Activated naive CD8-positive, alpha-beta T cell treated with anti-CD3 and anti-CD28 coated beads, Interleukin-2, amount 50 U/mL, for 24 hours (primary cell): ENCODE results near the gene ZNF555.

Source experiments
- ATAC-seq: fragments of 150-1000 bp; cut with Tn5 transposase; one replicate; pipeline ENCODE4 v1.10.0; 2021
- DNase-seq: peaks from one replicate; pipeline ENCODE4 v3.0.0; 2021
- H3K27ac Mint-ChIP-seq: one replicate; pipeline ENCODE4 v1.8.0; 2021; ENCODE audit warnings: mild to moderate bottlenecking, mixed read lengths
- H3K27me3 Mint-ChIP-seq: one replicate; pipeline ENCODE4 v1.8.0; 2021; ENCODE audit warnings: mixed read lengths
- H3K36me3 Mint-ChIP-seq: one replicate; pipeline ENCODE4 v1.8.0; 2021; ENCODE audit warnings: low read depth, mixed read lengths
- H3K4me1 Mint-ChIP-seq: one replicate; pipeline ENCODE4 v1.8.0; 2021; ENCODE audit warnings: mixed read lengths
- H3K4me3 Mint-ChIP-seq: one replicate; pipeline ENCODE4 v1.8.0; 2021; ENCODE audit warnings: mild to moderate bottlenecking, moderate library complexity, mixed read lengths
- H3K9me3 Mint-ChIP-seq: one replicate; pipeline ENCODE4 v1.8.0; 2021; ENCODE audit warnings: mixed read lengths

ZNF555 gene

DNA sequence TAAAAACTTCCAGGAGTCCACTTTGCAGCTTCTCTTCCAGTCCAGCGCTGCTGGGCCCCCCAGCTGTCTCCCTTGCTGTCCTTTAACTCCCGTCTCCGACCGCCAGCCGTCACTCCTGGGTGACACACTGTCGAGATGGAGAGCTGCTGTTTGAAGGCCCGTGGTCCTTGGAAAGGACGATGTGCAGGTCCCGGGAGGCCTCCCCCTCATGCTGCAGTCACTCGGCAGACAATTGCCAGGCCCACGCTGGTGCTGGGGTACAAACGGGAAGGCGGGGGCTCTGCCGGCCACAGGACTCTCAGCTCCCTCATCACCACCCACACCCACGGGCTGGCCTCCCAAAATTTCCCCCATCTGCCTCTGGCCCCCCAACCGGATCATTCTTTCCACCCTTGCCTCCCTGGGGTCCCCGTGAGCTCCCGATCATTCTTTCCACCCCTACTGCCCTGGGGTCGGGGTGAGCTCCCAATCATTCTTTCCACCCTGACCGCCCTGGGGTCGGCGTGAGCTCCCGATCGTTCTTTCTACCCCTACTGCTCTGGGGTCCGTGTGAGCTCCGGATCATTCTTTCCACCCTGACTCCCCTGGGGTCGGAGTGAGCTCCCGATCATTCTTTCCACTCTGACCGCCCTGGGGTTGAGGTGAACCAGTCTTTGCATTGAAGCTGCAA lies 37.7 kb upstream of the ZNF555 start:
- Mint-ChIP-seq H3K9me3 (no peaks in the 10 kb centered on the region), H3K4me3 (no peak overlapping the region), H3K4me1 (peaks cover 19% of the 10 kb centered on the region), H3K27ac (peak overlapping the region; percentile 68), H3K36me3 (peaks cover 34% of the 10 kb centered on the region), H3K27me3 (no peaks in the 10 kb centered on the region)
- ATAC-seq (peak; percentile 64), DNase-seq (peak; percentile 12)

GRCh38 chr19:2804156-2805004 lies 36.9 kb upstream of the ZNF555 start:
- ATAC-seq (no peak), DNase-seq (no peak)
- H3K9me3 Mint-ChIP-seq, result no peaks in the 10 kb centered on the region
- H3K4me3 Mint-ChIP-seq, result no peak overlapping the region
- H3K4me1 Mint-ChIP-seq, result peaks cover 19% of the 10 kb centered on the region
- H3K27ac Mint-ChIP-seq, result peak overlapping the region; percentile 68
- peaks cover 42% of the 10 kb centered on the region for H3K36me3 Mint-ChIP-seq
- no peaks in the 10 kb centered on the region for H3K27me3 Mint-ChIP-seq

DNA sequence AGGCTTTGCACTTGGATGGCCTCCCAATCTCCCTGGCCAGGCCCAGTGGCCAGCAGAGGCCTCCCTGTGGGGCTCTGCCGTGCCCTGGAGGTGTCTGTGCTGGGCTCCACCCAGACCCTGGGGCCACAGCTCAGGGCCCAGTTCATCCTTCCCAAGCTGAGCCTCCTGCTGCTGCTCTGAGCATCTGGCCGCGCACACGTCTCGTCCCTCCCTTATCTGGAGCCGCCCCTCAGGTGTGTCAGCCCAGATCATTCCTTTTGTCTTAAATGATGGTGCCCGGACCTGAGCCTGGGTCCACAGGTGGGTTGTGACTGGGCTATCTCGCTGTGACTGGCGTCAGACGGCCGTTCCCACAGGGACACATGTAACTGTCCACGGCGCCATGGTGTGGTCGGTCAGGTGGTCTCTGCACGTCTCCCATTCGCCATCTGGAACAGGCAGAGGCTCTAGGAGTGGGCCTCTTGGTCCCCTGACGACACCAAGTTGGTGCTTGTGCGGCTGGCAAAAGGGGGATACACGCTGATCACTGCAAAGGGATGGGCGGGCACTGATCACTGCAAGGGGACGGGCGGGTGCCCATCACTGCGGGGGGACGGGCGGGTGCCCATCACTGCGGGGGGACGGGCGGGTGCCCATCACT lies 35.9 kb upstream of the ZNF555 start:
- H3K4me1 Mint-ChIP-seq, result peaks cover 19% of the 10 kb centered on the region
- no peaks in the 10 kb centered on the region for H3K9me3 Mint-ChIP-seq
- no peaks in the 10 kb centered on the region for H3K27me3 Mint-ChIP-seq
- peaks cover 42% of the 10 kb centered on the region for H3K36me3 Mint-ChIP-seq
- ATAC-seq, result no peak
- no peak overlapping the region for H3K4me3 Mint-ChIP-seq
- no peak overlapping the region for H3K27ac Mint-ChIP-seq
- no peak for DNase-seq

DNA sequence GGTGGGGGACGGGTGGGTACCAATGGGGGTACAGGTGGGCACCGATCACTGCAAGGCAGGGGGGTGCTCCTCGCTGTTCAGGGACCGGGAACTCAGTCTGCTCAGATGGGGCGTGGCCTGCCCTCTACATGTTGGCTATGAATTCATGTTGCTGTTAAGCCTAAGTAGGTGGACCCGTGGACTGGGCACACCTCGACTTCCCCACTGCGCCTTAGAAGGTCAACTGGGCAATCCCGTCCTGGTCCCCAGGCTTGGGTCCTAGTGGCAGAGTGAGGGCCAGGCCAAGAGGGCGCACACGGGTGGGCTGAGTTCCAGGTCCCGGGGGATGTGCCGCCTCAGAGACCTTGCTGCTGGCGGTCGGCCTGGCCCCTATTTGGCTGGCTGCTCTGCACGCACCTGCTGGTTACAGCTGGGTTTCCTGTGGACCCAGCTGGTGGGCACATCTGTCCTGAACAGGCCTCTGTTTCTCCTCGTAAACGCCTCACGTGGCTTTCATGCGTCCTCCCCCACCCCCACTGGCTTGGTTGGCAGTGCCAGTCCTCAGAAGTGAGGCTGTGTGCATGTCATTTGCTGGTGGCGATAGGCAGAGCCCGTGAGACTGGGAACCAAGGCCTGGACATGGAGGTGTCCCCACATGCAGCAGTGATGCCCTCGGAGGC lies 35.2 kb upstream of the ZNF555 start:
- no peak overlapping the region for H3K27ac Mint-ChIP-seq
- peaks cover 19% of the 10 kb centered on the region for H3K4me1 Mint-ChIP-seq
- ATAC-seq (no peak), DNase-seq (no peak)
- H3K4me3 Mint-ChIP-seq, result no peak overlapping the region
- peaks cover 40% of the 10 kb centered on the region for H3K36me3 Mint-ChIP-seq
- H3K9me3 Mint-ChIP-seq, result no peaks in the 10 kb centered on the region
- H3K27me3 Mint-ChIP-seq, result no peaks in the 10 kb centered on the region

- H3K27me3 Mint-ChIP-seq, result no peaks in the 10 kb centered on the region
- ATAC-seq, result no peak
- peaks cover 38% of the 10 kb centered on the region for H3K36me3 Mint-ChIP-seq
- H3K4me1 Mint-ChIP-seq, result peaks cover 19% of the 10 kb centered on the region
- H3K4me3 Mint-ChIP-seq, result no peak overlapping the region
- DNase-seq, result no peak
- H3K9me3 Mint-ChIP-seq, result no peaks in the 10 kb centered on the region
- H3K27ac Mint-ChIP-seq, result no peak overlapping the region
Observed at GRCh38 chr19:2806736-2807378, 34.4 kb upstream of the ZNF555 start.

DNA sequence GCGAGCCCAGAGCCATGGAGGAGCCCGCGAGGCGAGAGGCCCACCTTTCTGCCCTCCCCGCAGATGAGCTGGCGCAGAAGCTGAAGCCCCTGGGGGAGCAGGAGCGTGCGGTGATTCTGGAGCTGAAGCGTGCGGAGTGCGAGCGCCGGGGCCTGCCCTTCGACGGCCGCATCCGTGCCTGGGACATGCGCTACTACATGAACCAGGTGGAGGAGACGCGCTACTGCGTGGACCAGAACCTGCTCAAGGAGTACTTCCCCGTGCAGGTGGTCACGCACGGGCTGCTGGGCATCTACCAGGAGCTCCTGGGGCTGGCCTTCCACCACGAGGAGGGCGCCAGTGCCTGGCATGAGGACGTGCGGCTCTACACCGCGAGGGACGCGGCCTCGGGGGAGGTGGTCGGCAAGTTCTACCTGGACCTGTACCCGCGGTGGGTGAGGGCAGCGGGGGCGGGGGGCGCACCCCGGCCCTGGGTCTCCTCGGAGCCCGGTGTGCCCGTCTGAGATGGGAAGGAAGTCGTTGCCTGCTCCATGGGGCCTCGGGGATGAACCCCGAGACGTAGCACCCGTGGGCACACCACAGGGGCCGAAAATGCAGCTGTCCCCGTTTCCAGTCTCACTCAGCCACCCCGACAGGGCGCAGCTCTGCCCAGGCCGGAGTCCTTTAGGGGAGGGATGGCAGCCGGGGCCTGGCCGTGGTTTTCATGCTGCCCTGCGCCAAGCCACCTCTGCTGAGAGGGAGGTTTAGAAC lies 33.7 kb upstream of the ZNF555 start:
- H3K27ac Mint-ChIP-seq, result no peak overlapping the region
- ATAC-seq, result no peak
- H3K4me1 Mint-ChIP-seq, result peaks cover 17% of the 10 kb centered on the region
- H3K4me3 Mint-ChIP-seq, result no peak overlapping the region
- H3K27me3 Mint-ChIP-seq, result no peaks in the 10 kb centered on the region
- no peaks in the 10 kb centered on the region for H3K9me3 Mint-ChIP-seq
- H3K36me3 Mint-ChIP-seq, result peaks cover 38% of the 10 kb centered on the region
- no peak for DNase-seq

- Mint-ChIP-seq H3K4me3 (no peak overlapping the region), H3K4me1 (peaks cover 12% of the 10 kb centered on the region), H3K27ac (no peak overlapping the region), H3K36me3 (peaks cover 31% of the 10 kb centered on the region), H3K27me3 (no peaks in the 10 kb centered on the region), H3K9me3 (no peaks in the 10 kb centered on the region)
- no peak for DNase-seq
- no peak for ATAC-seq
Observed at GRCh38 chr19:2808129-2808941, 32.9 kb upstream of the ZNF555 start.

DNA sequence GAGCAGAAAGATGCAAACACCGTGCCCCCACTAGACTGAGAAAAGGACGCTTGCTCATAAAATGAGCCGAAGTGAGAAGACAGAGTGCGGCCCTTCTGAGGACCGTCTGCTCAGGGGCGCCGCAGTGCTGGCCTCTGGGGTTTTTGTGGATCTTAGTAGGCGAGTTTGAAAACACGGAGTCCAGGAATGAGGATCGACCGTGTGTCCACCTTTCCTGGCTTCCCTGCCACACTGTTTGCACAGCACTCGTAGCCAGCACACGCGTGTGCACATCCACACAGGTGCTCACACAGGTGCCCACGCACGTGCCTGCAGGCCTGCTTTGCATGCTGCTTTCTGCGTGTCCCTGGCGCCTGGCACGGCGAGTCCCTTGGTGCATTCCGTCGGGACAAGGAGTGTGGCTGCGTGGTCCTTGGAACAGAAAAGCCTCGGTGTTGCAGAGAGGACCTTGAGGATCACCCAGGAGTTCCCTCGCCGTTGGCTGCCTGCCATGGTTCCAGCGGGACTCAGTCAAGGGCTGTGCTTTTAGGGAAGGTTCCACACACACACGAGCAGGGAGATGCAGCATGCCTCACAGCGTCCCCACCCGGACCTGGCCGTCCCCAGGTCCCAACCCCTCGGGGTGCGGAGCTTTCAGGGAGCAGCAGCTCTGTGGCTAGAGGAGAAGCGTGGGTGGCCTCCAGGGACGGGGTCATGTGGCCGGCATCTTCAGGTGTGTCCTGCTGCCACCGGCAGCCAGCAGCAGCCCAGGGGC lies 31.7 kb upstream of the ZNF555 start:
- H3K36me3 Mint-ChIP-seq, result peaks cover 22% of the 10 kb centered on the region
- DNase-seq, result no peak
- no peaks in the 10 kb centered on the region for H3K9me3 Mint-ChIP-seq
- H3K27me3 Mint-ChIP-seq, result no peaks in the 10 kb centered on the region
- no peak overlapping the region for H3K4me3 Mint-ChIP-seq
- H3K4me1 Mint-ChIP-seq, result peaks cover 2% of the 10 kb centered on the region
- no peak for ATAC-seq
- no peak overlapping the region for H3K27ac Mint-ChIP-seq

- no peak for ATAC-seq
- no peak overlapping the region for H3K27ac Mint-ChIP-seq
- no peaks in the 10 kb centered on the region for H3K9me3 Mint-ChIP-seq
- no peaks in the 10 kb centered on the region for H3K27me3 Mint-ChIP-seq
- H3K36me3 Mint-ChIP-seq, result peaks cover 17% of the 10 kb centered on the region
- DNase-seq, result no peak
- H3K4me3 Mint-ChIP-seq, result no peak overlapping the region
- H3K4me1 Mint-ChIP-seq, result no peaks in the 10 kb centered on the region
Observed at GRCh38 chr19:2810141-2811091, 30.9 kb upstream of the ZNF555 start.

DNA sequence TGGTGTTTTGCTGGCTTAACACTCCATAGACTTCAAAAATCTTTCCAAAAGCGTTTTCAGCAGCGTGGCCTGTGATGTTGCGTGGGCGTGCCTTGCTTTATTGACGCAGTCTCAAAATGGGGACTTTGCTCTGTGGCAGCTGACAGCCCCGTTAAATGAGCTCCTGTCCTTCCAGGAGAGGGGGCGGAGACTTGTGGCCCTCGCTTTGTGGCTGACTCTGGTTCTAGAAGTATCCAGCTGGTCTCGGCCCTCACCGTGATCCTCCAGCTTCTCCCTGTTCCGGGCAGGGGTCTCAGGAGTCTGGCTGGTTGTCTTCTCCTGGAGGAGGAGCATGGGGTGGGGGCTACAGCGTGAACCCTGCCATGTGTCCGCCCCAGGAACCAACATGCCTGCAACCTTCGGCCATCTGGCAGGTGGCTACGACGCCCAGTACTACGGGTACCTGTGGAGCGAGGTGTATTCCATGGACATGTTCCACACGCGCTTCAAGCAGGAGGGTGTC lies 30.0 kb upstream of the ZNF555 start:
- no peaks in the 10 kb centered on the region for H3K9me3 Mint-ChIP-seq
- no peak for ATAC-seq
- no peaks in the 10 kb centered on the region for H3K27me3 Mint-ChIP-seq
- H3K4me3 Mint-ChIP-seq, result no peak overlapping the region
- H3K27ac Mint-ChIP-seq, result no peak overlapping the region
- H3K4me1 Mint-ChIP-seq, result no peaks in the 10 kb centered on the region
- peaks cover 16% of the 10 kb centered on the region for H3K36me3 Mint-ChIP-seq
- no peak for DNase-seq

DNA sequence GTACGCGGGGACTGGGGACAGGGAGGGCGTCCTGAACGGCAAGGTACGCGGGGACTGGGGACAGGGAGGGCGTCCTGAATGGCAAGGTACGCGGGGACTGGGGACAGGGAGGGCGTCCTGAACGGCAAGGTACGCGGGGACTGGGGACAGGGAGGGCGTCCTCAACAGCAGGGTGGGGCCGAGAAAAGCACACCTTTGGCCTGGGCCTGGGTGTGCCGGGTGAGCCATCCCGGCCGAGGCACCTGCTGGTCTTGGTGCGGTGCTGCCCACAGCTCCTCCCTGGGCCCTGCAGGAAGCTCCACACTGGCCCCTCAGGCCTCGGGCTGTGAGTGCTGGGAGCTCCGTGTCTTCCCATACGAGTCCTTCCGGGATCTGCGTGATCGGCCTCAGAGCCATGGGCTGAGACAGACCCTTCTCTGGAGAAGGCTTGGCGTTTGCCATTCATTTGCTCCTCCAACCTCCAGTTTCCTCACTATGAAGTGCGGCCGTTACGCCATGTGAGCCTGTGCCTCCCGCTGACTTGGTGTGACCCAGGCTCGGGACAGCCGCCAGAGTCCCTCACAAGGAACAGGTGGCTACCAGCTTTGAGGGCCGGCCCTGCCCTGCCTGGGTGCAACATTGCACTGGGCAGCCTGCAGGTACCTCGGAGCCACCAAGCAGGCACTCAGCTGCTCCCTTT lies 29.4 kb upstream of the ZNF555 start:
- DNase-seq, result no peak
- peaks cover 16% of the 10 kb centered on the region for H3K36me3 Mint-ChIP-seq
- no peaks in the 10 kb centered on the region for H3K27me3 Mint-ChIP-seq

More for the DNA sequence above, 29.4 kb upstream of the ZNF555 start:
- no peaks in the 10 kb centered on the region for H3K4me1 Mint-ChIP-seq
- ATAC-seq, result no peak
- no peak overlapping the region for H3K4me3 Mint-ChIP-seq
- H3K9me3 Mint-ChIP-seq, result no peaks in the 10 kb centered on the region
- no peak overlapping the region for H3K27ac Mint-ChIP-seq
